ENCODE measurements around the gene DGKI. TPM values are rescaled to one million over a fixed set of nuclear protein-coding genes. Genes with fewer than 3 reads are reported as not detected.

Gene DGKI
- total and polyA plus RNA-seq, 2 experiments from 2014 or later, result 0.16 to 1.0 TPM

DNA sequence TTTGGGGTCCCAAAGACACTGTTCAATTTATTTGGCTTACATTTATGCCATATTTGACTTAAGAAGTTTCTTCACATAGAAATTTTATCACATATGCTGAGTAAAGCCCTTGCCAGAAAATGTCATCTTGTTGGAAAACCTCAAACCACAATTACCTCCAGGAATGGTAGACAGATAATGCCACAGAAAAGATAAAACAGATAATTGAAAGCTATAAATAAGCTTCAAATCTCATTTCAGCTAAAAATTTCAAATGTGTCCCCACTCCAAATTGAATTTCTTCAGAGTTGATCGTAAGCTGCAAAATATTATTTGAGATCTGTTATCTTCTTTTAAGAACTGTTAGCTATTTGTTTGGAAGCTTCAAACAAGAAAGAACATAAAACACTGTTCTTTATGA lies 326.8 kb downstream of the DGKI start:
- Histone ChIP-seq H3K4me1 (ENCODE audit: insufficient read depth) (no peaks in the 10 kb centered on the region), H4K20me1 (replicated peaks; ENCODE audit: insufficient read depth) (no peaks in the 10 kb centered on the region), H3K27me3 (ENCODE audit: insufficient read depth) (no peaks in the 10 kb centered on the region), H3K4me3 (no peak overlapping the region), H3K4me2 (no peak overlapping the region), H3K27ac (ENCODE audit: low read depth) (no peak overlapping the region), H2AFZ (no peak overlapping the region), H3K36me3 (ENCODE audit: insufficient read depth) (no peaks in the 10 kb centered on the region), H3K79me2 (replicated peaks; ENCODE audit: insufficient read depth) (no peaks in the 10 kb centered on the region), H3F3A (replicated peaks; ENCODE audit: low read depth) (no peaks in the 10 kb centered on the region), H3K9me2 (ENCODE audit: insufficient read depth) (peaks cover 5% of the 10 kb centered on the region)
- H3K36me3 Mint-ChIP-seq (ENCODE audit: low read depth), result no peaks in the 10 kb centered on the region
- H3K4me3 Mint-ChIP-seq, result no peak overlapping the region
- ATAC-seq (no peak), DNase-seq (ENCODE audit: low spot score) (no peak)
- H3K4me1 Mint-ChIP-seq, result no peaks in the 10 kb centered on the region
- H3K27me3 Mint-ChIP-seq (ENCODE audit: insufficient read depth, low read depth, poor library complexity), result no peaks in the 10 kb centered on the region
- no peaks in the 10 kb centered on the region for H3K9me3 Mint-ChIP-seq
- TF ChIP-seq, protein P1, sequence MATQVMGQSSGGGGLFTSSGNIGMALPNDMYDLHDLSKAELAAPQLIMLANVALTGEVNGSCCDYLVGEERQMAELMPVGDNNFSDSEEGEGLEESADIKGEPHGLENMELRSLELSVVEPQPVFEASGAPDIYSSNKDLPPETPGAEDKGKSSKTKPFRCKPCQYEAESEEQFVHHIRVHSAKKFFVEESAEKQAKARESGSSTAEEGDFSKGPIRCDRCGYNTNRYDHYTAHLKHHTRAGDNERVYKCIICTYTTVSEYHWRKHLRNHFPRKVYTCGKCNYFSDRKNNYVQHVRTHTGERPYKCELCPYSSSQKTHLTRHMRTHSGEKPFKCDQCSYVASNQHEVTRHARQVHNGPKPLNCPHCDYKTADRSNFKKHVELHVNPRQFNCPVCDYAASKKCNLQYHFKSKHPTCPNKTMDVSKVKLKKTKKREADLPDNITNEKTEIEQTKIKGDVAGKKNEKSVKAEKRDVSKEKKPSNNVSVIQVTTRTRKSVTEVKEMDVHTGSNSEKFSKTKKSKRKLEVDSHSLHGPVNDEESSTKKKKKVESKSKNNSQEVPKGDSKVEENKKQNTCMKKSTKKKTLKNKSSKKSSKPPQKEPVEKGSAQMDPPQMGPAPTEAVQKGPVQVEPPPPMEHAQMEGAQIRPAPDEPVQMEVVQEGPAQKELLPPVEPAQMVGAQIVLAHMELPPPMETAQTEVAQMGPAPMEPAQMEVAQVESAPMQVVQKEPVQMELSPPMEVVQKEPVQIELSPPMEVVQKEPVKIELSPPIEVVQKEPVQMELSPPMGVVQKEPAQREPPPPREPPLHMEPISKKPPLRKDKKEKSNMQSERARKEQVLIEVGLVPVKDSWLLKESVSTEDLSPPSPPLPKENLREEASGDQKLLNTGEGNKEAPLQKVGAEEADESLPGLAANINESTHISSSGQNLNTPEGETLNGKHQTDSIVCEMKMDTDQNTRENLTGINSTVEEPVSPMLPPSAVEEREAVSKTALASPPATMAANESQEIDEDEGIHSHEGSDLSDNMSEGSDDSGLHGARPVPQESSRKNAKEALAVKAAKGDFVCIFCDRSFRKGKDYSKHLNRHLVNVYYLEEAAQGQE (IDR thresholded peaks at IDR 0.05; ENCODE audit: unreplicated experiment), result no peak
- TF ChIP-seq, protein P2, sequence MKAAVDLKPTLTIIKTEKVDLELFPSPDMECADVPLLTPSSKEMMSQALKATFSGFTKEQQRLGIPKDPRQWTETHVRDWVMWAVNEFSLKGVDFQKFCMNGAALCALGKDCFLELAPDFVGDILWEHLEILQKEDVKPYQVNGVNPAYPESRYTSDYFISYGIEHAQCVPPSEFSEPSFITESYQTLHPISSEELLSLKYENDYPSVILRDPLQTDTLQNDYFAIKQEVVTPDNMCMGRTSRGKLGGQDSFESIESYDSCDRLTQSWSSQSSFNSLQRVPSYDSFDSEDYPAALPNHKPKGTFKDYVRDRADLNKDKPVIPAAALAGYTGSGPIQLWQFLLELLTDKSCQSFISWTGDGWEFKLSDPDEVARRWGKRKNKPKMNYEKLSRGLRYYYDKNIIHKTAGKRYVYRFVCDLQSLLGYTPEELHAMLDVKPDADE (IDR thresholded peaks at IDR 0.05), result no peak
- TF ChIP-seq, protein P3, sequence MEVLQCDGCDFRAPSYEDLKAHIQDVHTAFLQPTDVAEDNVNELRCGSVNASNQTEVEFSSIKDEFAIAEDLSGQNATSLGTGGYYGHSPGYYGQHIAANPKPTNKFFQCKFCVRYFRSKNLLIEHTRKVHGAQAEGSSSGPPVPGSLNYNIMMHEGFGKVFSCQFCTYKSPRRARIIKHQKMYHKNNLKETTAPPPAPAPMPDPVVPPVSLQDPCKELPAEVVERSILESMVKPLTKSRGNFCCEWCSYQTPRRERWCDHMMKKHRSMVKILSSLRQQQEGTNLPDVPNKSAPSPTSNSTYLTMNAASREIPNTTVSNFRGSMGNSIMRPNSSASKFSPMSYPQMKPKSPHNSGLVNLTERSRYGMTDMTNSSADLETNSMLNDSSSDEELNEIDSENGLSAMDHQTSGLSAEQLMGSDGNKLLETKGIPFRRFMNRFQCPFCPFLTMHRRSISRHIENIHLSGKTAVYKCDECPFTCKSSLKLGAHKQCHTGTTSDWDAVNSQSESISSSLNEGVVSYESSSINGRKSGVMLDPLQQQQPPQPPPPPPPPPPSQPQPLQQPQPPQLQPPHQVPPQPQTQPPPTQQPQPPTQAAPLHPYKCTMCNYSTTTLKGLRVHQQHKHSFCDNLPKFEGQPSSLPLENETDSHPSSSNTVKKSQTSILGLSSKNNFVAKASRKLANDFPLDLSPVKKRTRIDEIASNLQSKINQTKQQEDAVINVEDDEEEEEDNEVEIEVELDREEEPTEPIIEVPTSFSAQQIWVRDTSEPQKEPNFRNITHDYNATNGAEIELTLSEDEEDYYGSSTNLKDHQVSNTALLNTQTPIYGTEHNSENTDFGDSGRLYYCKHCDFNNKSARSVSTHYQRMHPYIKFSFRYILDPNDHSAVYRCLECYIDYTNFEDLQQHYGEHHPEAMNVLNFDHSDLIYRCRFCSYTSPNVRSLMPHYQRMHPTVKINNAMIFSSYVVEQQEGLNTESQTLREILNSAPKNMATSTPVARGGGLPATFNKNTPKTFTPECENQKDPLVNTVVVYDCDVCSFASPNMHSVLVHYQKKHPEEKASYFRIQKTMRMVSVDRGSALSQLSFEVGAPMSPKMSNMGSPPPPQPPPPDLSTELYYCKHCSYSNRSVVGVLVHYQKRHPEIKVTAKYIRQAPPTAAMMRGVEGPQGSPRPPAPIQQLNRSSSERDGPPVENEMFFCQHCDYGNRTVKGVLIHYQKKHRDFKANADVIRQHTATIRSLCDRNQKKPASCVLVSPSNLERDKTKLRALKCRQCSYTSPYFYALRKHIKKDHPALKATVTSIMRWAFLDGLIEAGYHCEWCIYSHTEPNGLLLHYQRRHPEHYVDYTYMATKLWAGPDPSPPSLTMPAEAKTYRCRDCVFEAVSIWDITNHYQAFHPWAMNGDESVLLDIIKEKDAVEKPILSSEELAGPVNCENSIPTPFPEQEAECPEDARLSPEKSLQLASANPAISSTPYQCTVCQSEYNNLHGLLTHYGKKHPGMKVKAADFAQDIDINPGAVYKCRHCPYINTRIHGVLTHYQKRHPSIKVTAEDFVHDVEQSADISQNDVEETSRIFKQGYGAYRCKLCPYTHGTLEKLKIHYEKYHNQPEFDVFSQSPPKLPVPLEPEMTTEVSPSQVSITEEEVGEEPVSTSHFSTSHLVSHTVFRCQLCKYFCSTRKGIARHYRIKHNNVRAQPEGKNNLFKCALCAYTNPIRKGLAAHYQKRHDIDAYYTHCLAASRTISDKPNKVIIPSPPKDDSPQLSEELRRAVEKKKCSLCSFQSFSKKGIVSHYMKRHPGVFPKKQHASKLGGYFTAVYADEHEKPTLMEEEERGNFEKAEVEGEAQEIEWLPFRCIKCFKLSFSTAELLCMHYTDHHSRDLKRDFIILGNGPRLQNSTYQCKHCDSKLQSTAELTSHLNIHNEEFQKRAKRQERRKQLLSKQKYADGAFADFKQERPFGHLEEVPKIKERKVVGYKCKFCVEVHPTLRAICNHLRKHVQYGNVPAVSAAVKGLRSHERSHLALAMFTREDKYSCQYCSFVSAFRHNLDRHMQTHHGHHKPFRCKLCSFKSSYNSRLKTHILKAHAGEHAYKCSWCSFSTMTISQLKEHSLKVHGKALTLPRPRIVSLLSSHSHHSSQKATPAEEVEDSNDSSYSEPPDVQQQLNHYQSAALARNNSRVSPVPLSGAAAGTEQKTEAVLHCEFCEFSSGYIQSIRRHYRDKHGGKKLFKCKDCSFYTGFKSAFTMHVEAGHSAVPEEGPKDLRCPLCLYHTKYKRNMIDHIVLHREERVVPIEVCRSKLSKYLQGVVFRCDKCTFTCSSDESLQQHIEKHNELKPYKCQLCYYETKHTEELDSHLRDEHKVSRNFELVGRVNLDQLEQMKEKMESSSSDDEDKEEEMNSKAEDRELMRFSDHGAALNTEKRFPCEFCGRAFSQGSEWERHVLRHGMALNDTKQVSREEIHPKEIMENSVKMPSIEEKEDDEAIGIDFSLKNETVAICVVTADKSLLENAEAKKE (CRISPR knock-in tag; IDR thresholded peaks at IDR 0.05), result no peak
- no peak for TF ChIP-seq ZNF331 (CRISPR knock-in tag; IDR thresholded peaks at IDR 0.05; ENCODE audit: low read depth)
- TF ChIP-seq, protein P4, sequence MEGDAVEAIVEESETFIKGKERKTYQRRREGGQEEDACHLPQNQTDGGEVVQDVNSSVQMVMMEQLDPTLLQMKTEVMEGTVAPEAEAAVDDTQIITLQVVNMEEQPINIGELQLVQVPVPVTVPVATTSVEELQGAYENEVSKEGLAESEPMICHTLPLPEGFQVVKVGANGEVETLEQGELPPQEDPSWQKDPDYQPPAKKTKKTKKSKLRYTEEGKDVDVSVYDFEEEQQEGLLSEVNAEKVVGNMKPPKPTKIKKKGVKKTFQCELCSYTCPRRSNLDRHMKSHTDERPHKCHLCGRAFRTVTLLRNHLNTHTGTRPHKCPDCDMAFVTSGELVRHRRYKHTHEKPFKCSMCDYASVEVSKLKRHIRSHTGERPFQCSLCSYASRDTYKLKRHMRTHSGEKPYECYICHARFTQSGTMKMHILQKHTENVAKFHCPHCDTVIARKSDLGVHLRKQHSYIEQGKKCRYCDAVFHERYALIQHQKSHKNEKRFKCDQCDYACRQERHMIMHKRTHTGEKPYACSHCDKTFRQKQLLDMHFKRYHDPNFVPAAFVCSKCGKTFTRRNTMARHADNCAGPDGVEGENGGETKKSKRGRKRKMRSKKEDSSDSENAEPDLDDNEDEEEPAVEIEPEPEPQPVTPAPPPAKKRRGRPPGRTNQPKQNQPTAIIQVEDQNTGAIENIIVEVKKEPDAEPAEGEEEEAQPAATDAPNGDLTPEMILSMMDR (conservative IDR thresholded peaks at IDR 0.05; ENCODE audit: low read depth in 2 of 2), result no peak
- TF ChIP-seq JUNB (IDR thresholded peaks at IDR 0.05; ENCODE audit: unreplicated experiment), result no peak
- TF ChIP-seq EZH2 (IDR thresholded peaks at IDR 0.05; ENCODE audit: low read depth, unreplicated experiment), result no peak
- no peak for TF ChIP-seq CREB1 (CRISPR knock-in tag; IDR thresholded peaks at IDR 0.05; ENCODE audit: low read depth)
- no peak for TF ChIP-seq EZH2phosphoT487 (IDR thresholded peaks at IDR 0.05; ENCODE audit: unreplicated experiment)
- no peak for TF ChIP-seq STAT1 (IDR thresholded peaks at IDR 0.05; ENCODE audit: unreplicated experiment)
- TF ChIP-seq ZNF114 (CRISPR knock-in tag; IDR thresholded peaks at IDR 0.05), result no peak
- H3K27ac Mint-ChIP-seq, result no peak overlapping the region

Data from GM23338 (cell line).